HepG2 (cell line): ENCODE results near the gene ETDC. TPM values are rescaled to one million over a fixed set of nuclear protein-coding genes. Genes with fewer than 3 reads are reported as not detected.

Experiments used
- ATAC-seq: fragments of 200-7000 bp; cut with Tn5 transposase; 3 replicates; pipeline ENCODE4 v1.9.1; 2020; ENCODE audit warnings: mild to moderate bottlenecking, moderate library complexity
- BruUV-seq: library from RNA; stranded (reverse); fragments of 400-500 nt; replicated peaks from 2 replicates; lab custom pipeline; 2021; lab: Mats Ljungman, UMichigan
- CTCF ChIA-PET: fragments of 300-600 bp; formaldehyde crosslinking; extraction: SDS; loops from one replicate; lab custom pipeline; 2021; ENCODE audit warnings: low total read pairs, inconsistent platforms, low intra/inter-chr PET ratio; lab: Yijun Ruan, JAX
- POLR2A ChIA-PET: fragments of 350-600 bp; sonication (Branson Sonifier 250); formaldehyde crosslinking; loops from one replicate; lab custom pipeline; 2020; ENCODE audit warnings: antibody characterized with exemption, inconsistent platforms; lab: Yijun Ruan, JAX
- DNase-seq: peaks from one replicate; pipeline ENCODE4 v3.0.0-alpha.2; 2015; ENCODE audit warnings: low spot score
- FAIRE-seq: peaks from 3 replicates; lab custom pipeline; 2011; peaks lifted over from hg19 to GRCh38; lab: Jason Lieb, UNC
- H2AFZ ChIP-seq: one replicate; pipeline ENCODE4 v1.6.1; 2011; ENCODE audit warnings: low read length, inconsistent platforms
- H3K27ac ChIP-seq: fragments of 300-600 bp; 3 replicates; pipeline ENCODE4 v1.8.0; 2011; ENCODE audit warnings: mixed run types, mild to moderate bottlenecking, mixed read lengths, low read length, inconsistent platforms; ENCODE audit not compliant: insufficient read depth; ENCODE audit errors: extremely low read length
- H3K27me3 ChIP-seq, 2 experiments: fragments of 200-600 bp in 1 of 2; 2 replicates in 1 of 2; 3 replicates in 1 of 2; pipeline versions ENCODE4 v1.6.0 to v1.8.0; 2011; ENCODE audit warnings: low read length in 2 of 2, mild to moderate bottlenecking in 2 of 2, moderate library complexity in 2 of 2, inconsistent platforms in 1 of 2; ENCODE audit not compliant: insufficient read depth in 2 of 2, control insufficient read depth in 1 of 2
- H3K36me3 ChIP-seq, 2 experiments: fragments of 200-600 bp in 1 of 2; replicated peaks in 1 of 2; 2 replicates in 1 of 2; 3 replicates in 1 of 2; pipeline versions ENCODE4 v1.5.1 to v1.8.0; 2011; ENCODE audit warnings: low read length in 2 of 2, inconsistent platforms in 1 of 2; ENCODE audit not compliant: insufficient read depth in 2 of 2, control insufficient read depth in 1 of 2
- H3K4me1 ChIP-seq: 2 replicates; pipeline ENCODE4 v1.5.1; 2012; ENCODE audit warnings: low read length, inconsistent platforms; ENCODE audit not compliant: insufficient read depth
- H3K4me2 ChIP-seq: 2 replicates; pipeline ENCODE4 v1.6.0; 2011; ENCODE audit warnings: low read depth, low read length, inconsistent platforms
- H3K4me3 ChIP-seq, 3 experiments: fragments of 200-600 bp in 1 of 3; sonication (generic), shearing (Covaris generic) in 1 of 3; replicated peaks in 1 of 3; 2 replicates each; pipeline ENCODE4 v1.5.1; 2011 to 2016; ENCODE audit warnings: low read length in 3 of 3, inconsistent platforms in 2 of 3, low read depth in 2 of 3, mild to moderate bottlenecking in 2 of 3, control low read depth in 1 of 3, mixed read lengths in 1 of 3; ENCODE audit not compliant: insufficient read depth in 1 of 3
- H3K79me2 ChIP-seq: one replicate; pipeline ENCODE4 v1.6.1; 2011; ENCODE audit warnings: low read length, inconsistent platforms; ENCODE audit not compliant: insufficient read depth
- H3K9ac ChIP-seq: 2 replicates; pipeline ENCODE4 v1.6.0; 2011; ENCODE audit warnings: mild to moderate bottlenecking, low read depth, low read length, inconsistent platforms; ENCODE audit not compliant: insufficient read depth
- H3K9me3 ChIP-seq: 2 replicates; pipeline ENCODE4 v1.5.1; 2012; ENCODE audit warnings: mild to moderate bottlenecking, low read length
- H4K20me1 ChIP-seq: 2 replicates; pipeline ENCODE4 v1.6.0; 2011; ENCODE audit warnings: inconsistent platforms, mild to moderate bottlenecking, low read length, moderate library complexity; ENCODE audit not compliant: insufficient read depth
- DMAP1 ChIP-seq: IDR thresholded peaks from 2 replicates; pipeline ENCODE4 v1.6.1; 2016
- IRF9 ChIP-seq: sonication (generic); formaldehyde crosslinking; IDR thresholded peaks from 2 replicates; pipeline ENCODE4 v1.8.0; 2022; ENCODE audit warnings: missing genetic modification reagents, mild to moderate bottlenecking, borderline replicate concordance
- MLLT10 ChIP-seq: sonication (generic); formaldehyde crosslinking; IDR thresholded peaks from 2 replicates; pipeline ENCODE4 v1.4.0; 2020; ENCODE audit warnings: missing genetic modification reagents
- POLR2AphosphoS2 ChIP-seq: IDR thresholded peaks from 2 replicates; pipeline ENCODE4 v1.6.1; 2011; ENCODE audit warnings: low read depth, low read length, improper control_type of control experiment
- PRDM10 ChIP-seq: sonication (generic); formaldehyde crosslinking; IDR thresholded peaks from 2 replicates; pipeline ENCODE4 v1.4.0; 2020; ENCODE audit warnings: low read depth, missing genetic modification reagents
- PRDM4 ChIP-seq: sonication (generic); formaldehyde crosslinking; IDR thresholded peaks from 2 replicates; pipeline ENCODE4 v1.9.0; 2021; ENCODE audit warnings: missing genetic modification reagents, borderline replicate concordance
- WGBS: methylation state at CpG from one replicate; pipeline ENCODE4 v1.1.6; 2017; ENCODE audit warnings: low lambda C conversion rate; 5-methylcytosine and 5-hydroxymethylcytosine counted together
- in situ Hi-C: cut with HindIII; loops from 2 replicates; pipeline ENCODE4 v1.10.0; 2017; ENCODE audit warnings: low pct_unique_long_range_greater_than_20kb; ENCODE audit not compliant: extremely low pct_ligation_motif_present
- intact Hi-C: fragments of 100-400 bp; cut with micrococcal nuclease; formaldehyde crosslinking; loops from one replicate; pipeline ENCODE4 v1.10.0; 2022; ENCODE audit not compliant: unreplicated experiment
- polyA plus RNA-seq, 8 experiments: library from polyadenylated mRNA; depleted of rRNA in 3 of 8; stranded (reverse) in 7 of 8; unstranded in 1 of 8; fragments of >200 nt; fragmentation: Illumina TruSeq in 4 of 8; extraction: Trizol in 4 of 8; gene quantifications; 2 replicates each; pipeline versions ENCODE4 v1.2.1 to v1.2.3, GENCODE V29; 2011 to 2016; ENCODE audit warnings: low read depth in 4 of 8, missing spikeins in 1 of 8, mixed read lengths in 1 of 8; ENCODE audit not compliant: insufficient read depth in 1 of 8
- total RNA-seq, 5 experiments: library from RNA; depleted of rRNA; stranded (reverse); fragments of >200 nt; fragmentation: Illumina TruSeq; extraction: Trizol; gene quantifications; 2 replicates each; pipeline ENCODE4 v1.2.3, GENCODE V29; 2016; ENCODE audit warnings: low read depth in 1 of 5

ETDC gene
- total and polyA plus RNA-seq, 2 of the 13 experiments (the other 11 are each of a cell fraction or from before 2014, with no cell fraction given): not detected

GRCh38 chrX:135295238-135295943, 13.9 kb upstream of the ETDC start (continued):
- TF ChIP-seq IRF9 (CRISPR knock-in tag): no peak
- TF ChIP-seq, all 625 proteins: peak for 0

- intact Hi-C loops: no loop called here
Observed at GRCh38 chrX:135295944-135296305, 13.4 kb upstream of the ETDC start.

GRCh38 chrX:135302269-135302873, 6.9 kb upstream of the ETDC start:
- ChIA-PET CTCF (no interaction called here), POLR2A (no interaction called here)
- in situ Hi-C loops (no loop called here), intact Hi-C loops (no loop called here)
- Histone ChIP-seq H3K36me3 (no peaks in the 10 kb centered on the region), H3K27ac (no peak overlapping the region), H3K4me2 (no peak overlapping the region), H2AFZ (no peak overlapping the region), H3K4me1 (no peaks in the 10 kb centered on the region), H3K9ac (no peak overlapping the region), H3K9me3 (no peaks in the 10 kb centered on the region), H3K4me3 (no peak overlapping the region), H4K20me1 (no peaks in the 10 kb centered on the region), H3K79me2 (no peaks in the 10 kb centered on the region), H3K27me3 (no peaks in the 10 kb centered on the region)
- DNase-seq (no peak), FAIRE-seq (no peak), ATAC-seq (no peak)
- 96% methylated on average over 5 of the region's 5 CpGs for WGBS
- no TSS peak for BruUV-seq
- no peak for TF ChIP-seq PRDM4
- no peak for TF ChIP-seq POLR2AphosphoS2
- no peak for TF ChIP-seq PRDM10

More at GRCh38 chrX:135295944-135296305, 13.4 kb upstream of the ETDC start:
- Histone ChIP-seq H3K79me2 (no peaks in the 10 kb centered on the region), H3K9me3 (no peaks in the 10 kb centered on the region), H4K20me1 (no peaks in the 10 kb centered on the region), H3K27ac (no peak overlapping the region), H3K4me3 (no peak overlapping the region), H3K36me3 (no peaks in the 10 kb centered on the region), H3K27me3 (no peaks in the 10 kb centered on the region), H3K9ac (no peak overlapping the region), H2AFZ (no peak overlapping the region), H3K4me1 (no peaks in the 10 kb centered on the region), H3K4me2 (no peak overlapping the region)
- no TSS peak for BruUV-seq
- ATAC-seq (no peak), FAIRE-seq (no peak), DNase-seq (no peak)
- WGBS: 98% methylated on average over 8 of the region's 10 CpGs
- ChIA-PET CTCF (no interaction called here), POLR2A (no interaction called here)
- TF ChIP-seq MLLT10 (CRISPR knock-in tag) (no peak), DMAP1 (CRISPR knock-in tag) (no peak)
- TF ChIP-seq, all 625 proteins: peak for 0
- in situ Hi-C loops: no loop called here
